ENCODE measurements around the gene CD209. TPM values are rescaled to one million over a fixed set of nuclear protein-coding genes. Genes with fewer than 3 reads are reported as not detected.

CD209 gene
- total and polyA plus RNA-seq, 7 donors, result 0.11 to 13.8 (median 2.7) TPM

- H3K27ac ChIP-seq, result no peak overlapping the region
- H3K36me3 ChIP-seq (ENCODE audit: insufficient read depth in 1 of 2, low read depth in 1 of 2), result no peaks in the 10 kb centered on the region
- ATAC-seq, result no peak
- intact Hi-C loops (cut with DNase I), result no loop called here
- DNase-seq, result no peak
- peaks cover 0 to 42% (median 17%) of the 10 kb centered on the region in 3 donors for H3K27me3 ChIP-seq (ENCODE audit: insufficient read depth in 3 of 3, low read length in 2 of 3)
- H3K9me3 ChIP-seq, result no peaks in the 10 kb centered on the region
- TF ChIP-seq CTCF (IDR thresholded peaks at IDR 0.05), result no peak
- WGBS, 3 donors, result 50 to 60% (median 50%) methylated on average over 10 to 12 of the region's 12 CpGs
- no peaks in the 10 kb centered on the region for H3K4me1 ChIP-seq
- no peak overlapping the region for H3K4me3 ChIP-seq
These were observed 12.8 kb downstream of the CD209 start for GRCh38 chr19:7734220-7735203.

DNA sequence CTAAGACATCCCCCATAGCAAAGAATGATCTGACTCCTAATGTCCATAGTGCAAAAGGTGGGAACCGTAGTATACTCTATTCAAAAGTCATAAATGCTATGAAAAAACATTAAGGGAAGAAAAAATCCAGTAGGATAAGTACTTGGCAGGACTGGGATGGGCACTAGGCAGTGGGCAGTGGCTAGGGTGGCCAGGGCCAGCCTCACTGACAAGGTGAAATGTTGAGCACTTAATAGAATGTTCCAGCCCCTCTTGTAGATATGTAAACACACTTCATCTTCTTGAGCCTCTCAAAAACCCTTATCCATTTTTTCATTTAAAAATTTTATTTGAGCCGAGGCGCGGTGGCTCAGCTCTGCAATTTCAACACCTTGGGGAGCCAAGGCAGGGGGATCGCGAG is 14.0 kb downstream of the CD209 start:
- 70 to 83% (median 78%) methylated on average over 6 of the region's 6 CpGs for WGBS, 3 donors
- DNase-seq (no peak), ATAC-seq (no peak)
- no peak for TF ChIP-seq CTCF (IDR thresholded peaks at IDR 0.05)
- Histone ChIP-seq H3K36me3 (ENCODE audit: insufficient read depth in 1 of 2, low read depth in 1 of 2) (no peaks in the 10 kb centered on the region), H3K27ac (no peak overlapping the region), H3K4me1 (no peaks in the 10 kb centered on the region), H3K27me3 (ENCODE audit: insufficient read depth in 3 of 3, low read length in 2 of 3) (peaks cover 0 to 52% (median 19%) of the 10 kb centered on the region in 3 donors), H3K9me3 (no peaks in the 10 kb centered on the region), H3K4me3 (no peak overlapping the region)
- intact Hi-C loops (cut with DNase I), result no loop called here

DNA sequence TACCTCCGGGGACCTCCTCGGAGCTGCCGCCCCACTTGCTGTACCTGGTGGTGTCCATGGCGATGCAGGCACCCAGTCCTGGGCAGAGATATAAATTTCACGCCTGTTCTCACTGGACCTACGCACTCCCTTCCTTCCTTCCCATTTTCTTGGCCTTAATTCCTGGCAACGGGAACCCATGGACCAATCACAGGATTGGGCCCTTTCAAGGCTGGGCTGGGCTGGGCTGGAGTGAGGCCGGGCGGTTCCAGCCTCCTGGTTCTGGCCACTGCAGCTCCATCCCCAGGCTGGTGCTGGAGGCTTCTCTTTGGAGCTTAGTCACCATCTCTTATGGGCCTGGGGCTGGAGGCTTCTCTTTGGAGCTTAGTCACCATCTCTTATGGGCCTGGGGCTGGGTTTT is 15.3 kb downstream of the CD209 start, which contains the start of gene CLEC4G:
Gene CLEC4G, minus strand, starts transcription at position 66 of the 400 bp plus-strand sequence. Its CDS starts 8 bp downstream, at position 58.
- H3K4me1 ChIP-seq, result no peaks in the 10 kb centered on the region
- H3K27ac ChIP-seq, result no peak within 1 kb of the TSS
- no peak for DNase-seq
- intact Hi-C loops (cut with DNase I), result no loop called here
- no peak within 1 kb of the TSS for H3K4me3 ChIP-seq
- H3K9me3 ChIP-seq, result no peaks in the 10 kb centered on the region
- 44 to 50% (median 49%) methylated on average over 7 to 9 of the region's 9 CpGs for WGBS, 3 donors
- ATAC-seq, result no peak
- H3K36me3 ChIP-seq (ENCODE audit: insufficient read depth in 1 of 2, low read depth in 1 of 2), result no peaks in the 10 kb centered on the region
- H3K27me3 ChIP-seq (ENCODE audit: insufficient read depth in 3 of 3, low read length in 2 of 3), result peaks cover 0 to 61% (median 19%) of the 10 kb centered on the region in 3 donors
- no peak for TF ChIP-seq CTCF (IDR thresholded peaks at IDR 0.05)

DNA sequence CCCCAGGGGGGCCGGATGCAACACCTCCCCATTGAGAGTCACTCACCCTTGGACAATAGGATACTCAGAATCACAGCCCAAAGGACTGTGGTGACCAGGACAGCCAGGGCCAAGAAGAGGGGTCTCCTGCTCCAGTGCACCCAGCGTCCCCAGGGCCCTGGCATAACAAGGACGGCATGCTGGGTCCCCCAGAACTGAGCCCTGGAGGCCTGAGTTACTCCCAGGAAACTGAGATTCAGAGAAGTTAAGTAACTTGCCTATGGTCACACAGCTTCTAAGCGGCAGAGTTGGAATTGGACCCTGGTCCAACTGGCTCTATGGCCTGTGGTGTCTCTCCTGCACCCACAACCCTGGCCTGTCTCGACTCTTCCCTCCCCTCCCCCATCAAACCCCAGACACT is 15.7 kb downstream of the CD209 start:
- no peak for DNase-seq
- Histone ChIP-seq H3K4me1 (no peaks in the 10 kb centered on the region), H3K4me3 (no peak overlapping the region), H3K9me3 (no peaks in the 10 kb centered on the region), H3K27me3 (ENCODE audit: insufficient read depth in 3 of 3, low read length in 2 of 3) (peaks cover 0 to 62% (median 19%) of the 10 kb centered on the region in 3 donors), H3K36me3 (ENCODE audit: insufficient read depth in 1 of 2, low read depth in 1 of 2) (no peaks in the 10 kb centered on the region), H3K27ac (no peak overlapping the region)
- ATAC-seq, result no peak
- 53 to 69% (median 68%) methylated on average over 5 of the region's 5 CpGs for WGBS, 3 donors
- intact Hi-C loops (cut with DNase I), result no loop called here
- no peak for TF ChIP-seq CTCF (IDR thresholded peaks at IDR 0.05)
